B cell (primary cell): Measurements from ENCODE around the gene CADM1. TPM values are rescaled to one million over a fixed set of nuclear protein-coding genes. Genes with fewer than 3 reads are reported as not detected.

Source experiments
- ATAC-seq: fragments of 200-7000 bp; cut with Tn5 transposase; one replicate; pipeline ENCODE4 v1.10.0; 2021; ENCODE audit warnings: low read depth, mild to moderate bottlenecking, moderate number of reproducible peaks, moderate library complexity
- CTCF ChIA-PET: fragments of 350-600 bp; sonication (Branson Sonifier 250); formaldehyde crosslinking; loops from one replicate; lab custom pipeline; 2021; ENCODE audit warnings: antibody characterized with exemption, inconsistent platforms; lab: Charles Lee
- POLR2A ChIA-PET: fragments of 350-600 bp; sonication (Branson Sonifier 250); formaldehyde crosslinking; loops from one replicate; lab custom pipeline; 2021; ENCODE audit warnings: antibody characterized with exemption; lab: Charles Lee
- DNase-seq: peaks from one replicate; pipeline ENCODE4 v3.0.0; 2013
- H2AFZ ChIP-seq: 2 replicates; pipeline ENCODE4 v1.6.1; 2012; ENCODE audit warnings: mild to moderate bottlenecking, low read depth, low read length; ENCODE audit not compliant: insufficient read depth, poor library complexity, severe bottlenecking
- H3K27ac ChIP-seq, 2 donors: 1 replicate in 1 of 2; 2 replicates in 1 of 2; pipeline ENCODE4 v1.5.1; 2012 to 2013; ENCODE audit warnings: low read length in 2 of 2, mild to moderate bottlenecking in 2 of 2, moderate library complexity in 1 of 2
- H3K27me3 ChIP-seq, 4 experiments: fragments of 200-600 bp in 1 of 4; sonication (generic) in 1 of 4; replicated peaks in 1 of 4; 1 replicate in 2 of 4; 2 replicates in 2 of 4; pipeline versions ENCODE4 v1.6.1 to v1.7.0; 2013 to 2016; ENCODE audit warnings: low read length in 3 of 4, mild to moderate bottlenecking in 2 of 4, mixed read lengths in 1 of 4, moderate library complexity in 1 of 4; ENCODE audit not compliant: insufficient read depth in 4 of 4, control insufficient read depth in 3 of 4; ENCODE audit errors: control extremely low read depth in 1 of 4
- H3K36me3 ChIP-seq, 2 experiments: replicated peaks in 1 of 2; 1 replicate in 1 of 2; 2 replicates in 1 of 2; pipeline versions ENCODE4 v1.6.1 to v1.7.1; 2013; ENCODE audit warnings: low read length in 1 of 2; ENCODE audit not compliant: insufficient read depth in 2 of 2, control insufficient read depth in 1 of 2; ENCODE audit errors: control extremely low read depth in 1 of 2, extremely low read depth in 1 of 2
- H3K4me1 ChIP-seq, 2 donors: fragments of 200-600 bp in 1 of 2; sonication (generic) in 1 of 2; 1 replicate in 1 of 2; 2 replicates in 1 of 2; pipeline versions ENCODE4 v1.5.1 to v1.6.1; 2013 to 2017; ENCODE audit warnings: low read length in 2 of 2; ENCODE audit not compliant: control insufficient read depth in 2 of 2, insufficient read depth in 2 of 2
- H3K4me2 ChIP-seq: replicated peaks from 2 replicates; pipeline ENCODE3; 2012; ENCODE audit warnings: mild to moderate bottlenecking, low read depth, low read length; ENCODE audit not compliant: poor library complexity, severe bottlenecking
- H3K4me3 ChIP-seq, 5 experiments: fragments of 200-600 bp in 1 of 5; sonication (generic) in 1 of 5; 1 replicate in 3 of 5; 2 replicates in 2 of 5; pipeline versions ENCODE4 v1.5.1 to v1.7.0; 2011 to 2016; ENCODE audit warnings: low read length in 4 of 5, mild to moderate bottlenecking in 4 of 5, low read depth in 2 of 5, control low read depth in 1 of 5, moderate library complexity in 1 of 5; ENCODE audit not compliant: insufficient read depth in 1 of 5; ENCODE audit errors: control extremely low read depth in 1 of 5, extremely low read depth in 1 of 5
- H3K79me2 ChIP-seq: fragments of 200-600 bp; sonication (generic); one replicate; pipeline ENCODE4 v1.6.0; 2016; ENCODE audit warnings: low read length; ENCODE audit not compliant: control insufficient read depth, insufficient read depth
- H3K9ac ChIP-seq: fragments of 200-600 bp; sonication (generic); 2 replicates; pipeline ENCODE4 v1.6.1; 2017; ENCODE audit warnings: mild to moderate bottlenecking, low read length, moderate library complexity
- H3K9me3 ChIP-seq, 3 donors: one replicate each; pipeline versions ENCODE4 v1.6.1 to v1.7.1; 2013; ENCODE audit warnings: low read length in 2 of 3; ENCODE audit not compliant: control insufficient read depth in 2 of 3, insufficient read depth in 1 of 3; ENCODE audit errors: control extremely low read depth in 1 of 3
- H4K20me1 ChIP-seq: 2 replicates; pipeline ENCODE4 v1.6.0; 2012; ENCODE audit warnings: mild to moderate bottlenecking, low read length; ENCODE audit not compliant: insufficient read depth, control insufficient read depth, poor library complexity, severe bottlenecking
- H3K27ac Mint-ChIP-seq: one replicate; pipeline ENCODE4 v1.8.0; 2021; ENCODE audit warnings: mixed read lengths
- H3K27me3 Mint-ChIP-seq: one replicate; pipeline ENCODE4 v1.8.0; 2021; ENCODE audit warnings: mixed read lengths
- H3K4me1 Mint-ChIP-seq: one replicate; pipeline ENCODE4 v1.8.0; 2021; ENCODE audit warnings: mixed read lengths
- H3K4me3 Mint-ChIP-seq: one replicate; pipeline ENCODE4 v1.8.0; 2021; ENCODE audit warnings: mixed read lengths
- H3K9me3 Mint-ChIP-seq: one replicate; pipeline ENCODE4 v1.8.0; 2022; ENCODE audit warnings: mixed read lengths; ENCODE audit not compliant: insufficient read depth
- CTCF ChIP-seq: fragments of 200-600 bp; IDR thresholded peaks from one replicate; pipeline ENCODE4 v1.8.0; 2022; ENCODE audit warnings: antibody characterized with exemption, mild to moderate bottlenecking
- EZH2 ChIP-seq: IDR thresholded peaks from 2 replicates; pipeline ENCODE4 v1.6.1; 2012; ENCODE audit warnings: borderline replicate concordance, low read depth, mild to moderate bottlenecking, moderate library complexity, low read length; ENCODE audit not compliant: insufficient read depth, poor library complexity, severe bottlenecking
- WGBS: methylation state at CpG from one replicate; pipeline ENCODE4 v1.1.5; 2013; ENCODE audit warnings: missing lambda C conversion rate; ENCODE audit not compliant: insufficient coverage; 5-methylcytosine and 5-hydroxymethylcytosine counted together
- intact Hi-C: fragments of 100-400 bp; cut with micrococcal nuclease; formaldehyde crosslinking; loops from one replicate; pipeline ENCODE4 v1.10.0; 2022
- polyA plus RNA-seq: library from polyadenylated mRNA; depleted of rRNA; stranded (reverse); fragments of >200 nt; gene quantifications from 2 replicates; pipeline ENCODE4 v1.2.3, GENCODE V29; 2012
- total RNA-seq, 2 donors: library from RNA; stranded (reverse); fragments of 120-200 nt in 1 of 2; gene quantifications; 1 replicate in 1 of 2; 2 replicates in 1 of 2; pipeline versions ENCODE4 v1.2.3 to v1.2.4, GENCODE V29; 2013 to 2022

Gene CADM1
- total and polyA plus RNA-seq, 2 donors (not counting 1 experiment from before 2014, with no cell fraction given): 0.43 to 0.49 TPM

GRCh38 chr11:115377882-115378296 is 126.3 kb downstream of the CADM1 start:
- Mint-ChIP-seq H3K9me3 (no peaks in the 10 kb centered on the region), H3K4me1 (no peaks in the 10 kb centered on the region), H3K27me3 (peaks cover 9% of the 10 kb centered on the region), H3K27ac (no peak overlapping the region), H3K4me3 (no peak overlapping the region)
- H3K4me1 ChIP-seq: no peaks in the 10 kb centered on the region
- ChIA-PET CTCF (no interaction called here), POLR2A (no interaction called here)
- no peaks in the 10 kb centered on the region for H3K79me2 ChIP-seq
- H4K20me1 ChIP-seq: no peaks in the 10 kb centered on the region
- H3K27me3 ChIP-seq: no peaks in the 10 kb centered on the region
- H3K9ac ChIP-seq: no peak overlapping the region
- H2AFZ ChIP-seq: no peak overlapping the region
- H3K9me3 ChIP-seq: no peaks in the 10 kb centered on the region
- H3K4me2 ChIP-seq: no peak overlapping the region
- intact Hi-C loops: no loop called here
- no peak for TF ChIP-seq CTCF
- TF ChIP-seq EZH2: no peak
- 100% methylated on average over 1 of the region's 4 CpGs for WGBS
- no peaks in the 10 kb centered on the region for H3K36me3 ChIP-seq
- DNase-seq: no peak
- H3K27ac ChIP-seq: no peak overlapping the region
- ATAC-seq: no peak
- H3K4me3 ChIP-seq: no peak overlapping the region

- Histone ChIP-seq H4K20me1 (no peaks in the 10 kb centered on the region), H3K9me3 (no peaks in the 10 kb centered on the region), H3K4me1 (no peaks in the 10 kb centered on the region), H2AFZ (no peak overlapping the region), H3K4me3 (no peak overlapping the region), H3K4me2 (no peak overlapping the region), H3K27me3 (no peaks in the 10 kb centered on the region), H3K9ac (no peak overlapping the region), H3K79me2 (no peaks in the 10 kb centered on the region), H3K36me3 (no peaks in the 10 kb centered on the region), H3K27ac (no peak overlapping the region)
- H3K4me1 Mint-ChIP-seq: no peaks in the 10 kb centered on the region
- ATAC-seq: no peak
- H3K9me3 Mint-ChIP-seq: no peaks in the 10 kb centered on the region
- no peak for DNase-seq
- POLR2A ChIA-PET: no interaction called here
- no peaks in the 10 kb centered on the region for H3K27me3 Mint-ChIP-seq
- H3K27ac Mint-ChIP-seq: no peak overlapping the region
- CTCF ChIA-PET: no interaction called here
- intact Hi-C loops: no loop called here
- H3K4me3 Mint-ChIP-seq: no peak overlapping the region
- TF ChIP-seq CTCF: no peak
- no peak for TF ChIP-seq EZH2
These were observed 135.6 kb downstream of the CADM1 start for GRCh38 chr11:115368616-115369015.
